H1 (cell line): ENCODE data around the gene MZT2A. TPM values are rescaled to one million over a fixed set of nuclear protein-coding genes. Genes with fewer than 3 reads are reported as not detected.
A peak's percentile ranks its signal among the peaks of the same experiment; 100 is the strongest.
"Not testable (repeated sequence)": the region's sequence is repeated elsewhere in the genome, so short reads cannot be mapped to it uniquely, and the experiment has no call there.

ENCODE experiments used
- CTCF ChIA-PET: fragments of 300-600 bp; sonication (Branson Sonifier 250); formaldehyde crosslinking; loops from one replicate; lab custom pipeline; 2021; ENCODE audit not compliant: partially characterized antibody; lab: Charles Lee
- POLR2A ChIA-PET: fragments of 300-600 bp; sonication (Branson Sonifier 250); formaldehyde crosslinking; loops from one replicate; lab custom pipeline; 2021; ENCODE audit warnings: inconsistent platforms; ENCODE audit not compliant: partially characterized antibody; lab: Charles Lee
- DNase-seq, 2 experiments: peaks; one replicate each; pipeline versions ENCODE4 v3.0.0 to v3.0.0-alpha.2; 2010 to 2022; ENCODE audit warnings: low spot score in 2 of 2, low read depth in 1 of 2, mixed read lengths in 1 of 2
- FAIRE-seq: peaks from 2 replicates; lab custom pipeline; 2011; peaks lifted over from hg19 to GRCh38; lab: Jason Lieb, UNC
- H2AFZ ChIP-seq: 2 replicates; pipeline ENCODE4 v1.8.1; 2012; ENCODE audit warnings: low read length, inconsistent platforms
- H2AK5ac ChIP-seq: 2 replicates; pipeline ENCODE4 v1.6.1; 2013; ENCODE audit warnings: low read depth, low read length
- H2BK120ac ChIP-seq: replicated peaks from 2 replicates; pipeline ENCODE3; 2013; ENCODE audit warnings: low read depth, low read length, inconsistent platforms
- H2BK12ac ChIP-seq: 2 replicates; pipeline ENCODE4 v1.6.1; 2013; ENCODE audit warnings: low read depth, low read length
- H2BK15ac ChIP-seq: 2 replicates; pipeline ENCODE4 v1.6.1; 2013; ENCODE audit warnings: low read length
- H2BK20ac ChIP-seq: 2 replicates; pipeline ENCODE4 v1.6.1; 2013; ENCODE audit warnings: low read length
- H2BK5ac ChIP-seq: 2 replicates; pipeline ENCODE4 v1.6.1; 2013; ENCODE audit warnings: low read depth, low read length
- H3K14ac ChIP-seq: 2 replicates; pipeline ENCODE4 v1.6.1; 2013; ENCODE audit warnings: inconsistent platforms; ENCODE audit not compliant: insufficient read length
- H3K18ac ChIP-seq: 2 replicates; pipeline ENCODE4 v1.6.1; 2013; ENCODE audit warnings: low read length; ENCODE audit errors: extremely low read depth
- H3K23ac ChIP-seq: 2 replicates; pipeline ENCODE4 v1.6.1; 2013; ENCODE audit warnings: inconsistent platforms; ENCODE audit not compliant: insufficient read length
- H3K23me2 ChIP-seq: 2 replicates; pipeline ENCODE4 v1.6.1; 2013; ENCODE audit warnings: low read depth, low read length
- H3K27ac ChIP-seq: 2 replicates; pipeline ENCODE4 v1.6.1; 2011; ENCODE audit warnings: low read depth, low read length, inconsistent platforms
- H3K27me3 ChIP-seq, 4 experiments: replicated peaks in 1 of 4; 1 replicate in 1 of 4; 2 replicates in 3 of 4; pipeline versions ENCODE4 v1.6.1 to v1.8.1; 2011 to 2013; ENCODE audit warnings: low read length in 3 of 4, mild to moderate bottlenecking in 3 of 4, inconsistent platforms in 2 of 4, mixed read lengths in 2 of 4, moderate library complexity in 1 of 4; ENCODE audit not compliant: control insufficient read depth in 3 of 4, insufficient read depth in 3 of 4; ENCODE audit errors: extremely low read depth in 1 of 4
- H3K36me3 ChIP-seq, 4 experiments: 2 replicates each; pipeline versions ENCODE4 v1.6.1 to v1.8.1; 2011 to 2013; ENCODE audit warnings: mild to moderate bottlenecking in 4 of 4, low read length in 3 of 4, moderate library complexity in 2 of 4, control low read depth in 1 of 4, inconsistent platforms in 1 of 4; ENCODE audit not compliant: insufficient read depth in 4 of 4, control insufficient read depth in 2 of 4
- H3K4ac ChIP-seq: replicated peaks from 2 replicates; pipeline ENCODE3; 2013; ENCODE audit warnings: low read length, low read depth, mixed read lengths, inconsistent platforms; ENCODE audit not compliant: insufficient read length
- H3K4me1 ChIP-seq, 4 experiments: replicated peaks in 1 of 4; 1 replicate in 1 of 4; 2 replicates in 3 of 4; pipeline versions ENCODE4 v1.6.1 to v1.8.1; 2011 to 2013; ENCODE audit warnings: low read length in 3 of 4, inconsistent platforms in 2 of 4, mixed read lengths in 1 of 4; ENCODE audit not compliant: insufficient read depth in 4 of 4, control insufficient read depth in 3 of 4
- H3K4me2 ChIP-seq, 2 experiments: 2 replicates each; pipeline versions ENCODE4 v1.6.1 to v1.8.1; 2011 to 2013; ENCODE audit warnings: low read depth in 2 of 2, low read length in 2 of 2, control low read depth in 1 of 2, inconsistent platforms in 1 of 2, mild to moderate bottlenecking in 1 of 2; ENCODE audit not compliant: insufficient read depth in 1 of 2
- H3K4me3 ChIP-seq, 4 experiments: fragments of 200-600, 300-600 bp in 1 of 4; sonication (generic), shearing (Covaris generic), sonication (Bioruptor Twin) in 1 of 4; 2 replicates each; pipeline versions ENCODE4 v1.5.1 to v1.8.1; 2011 to 2016; ENCODE audit warnings: low read length in 4 of 4, low read depth in 3 of 4, control low read depth in 2 of 4, inconsistent platforms in 2 of 4, mild to moderate bottlenecking in 2 of 4, mixed read lengths in 1 of 4, moderate library complexity in 1 of 4; ENCODE audit not compliant: insufficient read depth in 2 of 4; ENCODE audit errors: extremely low read depth in 1 of 4
- H3K56ac ChIP-seq: replicated peaks from 2 replicates; pipeline ENCODE3; 2013; ENCODE audit warnings: low read depth, mild to moderate bottlenecking, mixed read lengths, low read length, inconsistent platforms; ENCODE audit not compliant: insufficient read length
- H3K79me1 ChIP-seq: 2 replicates; pipeline ENCODE4 v1.6.1; 2013; ENCODE audit warnings: low read depth, low read length, control low read depth
- H3K79me2 ChIP-seq, 2 experiments: 2 replicates each; pipeline versions ENCODE4 v1.6.1 to v1.8.1; 2012 to 2013; ENCODE audit warnings: low read length in 2 of 2, mild to moderate bottlenecking in 2 of 2, inconsistent platforms in 1 of 2; ENCODE audit not compliant: insufficient read depth in 2 of 2, control insufficient read depth in 1 of 2
- H3K9ac ChIP-seq, 4 experiments: replicated peaks in 1 of 4; 1 replicate in 1 of 4; 2 replicates in 3 of 4; pipeline versions ENCODE4 v1.6.1 to v1.8.1; 2011 to 2013; ENCODE audit warnings: low read depth in 3 of 4, low read length in 3 of 4, control low read depth in 2 of 4, mild to moderate bottlenecking in 2 of 4, moderate library complexity in 2 of 4, inconsistent platforms in 1 of 4; ENCODE audit errors: extremely low read depth in 1 of 4
- H3K9me3 ChIP-seq, 2 experiments: 2 replicates each; pipeline versions ENCODE4 v1.6.1 to v1.8.1; 2012 to 2013; ENCODE audit warnings: mild to moderate bottlenecking in 2 of 2, moderate library complexity in 2 of 2, control low read depth in 1 of 2, inconsistent platforms in 1 of 2, low read depth in 1 of 2, low read length in 1 of 2, mixed read lengths in 1 of 2; ENCODE audit not compliant: insufficient read depth in 2 of 2
- H4K20me1 ChIP-seq, 2 experiments: replicated peaks in 1 of 2; 2 replicates each; pipeline versions ENCODE3 to v1.8.1; 2011 to 2013; ENCODE audit warnings: inconsistent platforms in 2 of 2, low read length in 2 of 2, mild to moderate bottlenecking in 1 of 2; ENCODE audit not compliant: insufficient read depth in 2 of 2, control insufficient read depth in 1 of 2
- H4K5ac ChIP-seq: 2 replicates; pipeline ENCODE4 v1.6.1; 2013; ENCODE audit warnings: low read length, low read depth, mixed read lengths, inconsistent platforms; ENCODE audit not compliant: insufficient read length
- H4K8ac ChIP-seq: 2 replicates; pipeline ENCODE4 v1.8.0; 2013; ENCODE audit warnings: mild to moderate bottlenecking, moderate library complexity, low read length, inconsistent platforms; ENCODE audit not compliant: insufficient read depth; ENCODE audit errors: extremely low read depth
- H4K91ac ChIP-seq: replicated peaks from 2 replicates; pipeline ENCODE3; 2013; ENCODE audit warnings: low read length, mixed read lengths, inconsistent platforms; ENCODE audit not compliant: insufficient read length
- whole genome bisulfite sequencing, 2 experiments: shearing (Covaris generic) in 1 of 2; methylation state at CpG; one replicate each; pipeline versions ENCODE4 v1.1.6 to v1.1.7; 2013 to 2015; ENCODE audit warnings: low lambda C conversion rate in 2 of 2, mixed read lengths in 2 of 2, inconsistent platforms in 1 of 2, low coverage in 1 of 2, missing lambda C conversion rate in 1 of 2; ENCODE audit not compliant: insufficient replicate concordance in 2 of 2, insufficient coverage in 1 of 2, insufficient read length in 1 of 2; ENCODE audit errors: extremely low coverage in 1 of 2, missing lambda C conversion rate in 1 of 2; 5-methylcytosine and 5-hydroxymethylcytosine counted together
- polyA plus RNA-seq, 7 experiments: library from polyadenylated mRNA; depleted of rRNA in 3 of 7; stranded (reverse) in 5 of 7; unstranded in 2 of 7; fragments of >200 nt in 5 of 7; fragments of 200-250 nt in 2 of 7; gene quantifications; 1 replicate in 5 of 7; 2 replicates in 1 of 7; 4 replicates in 1 of 7; pipeline versions ENCODE4 v1.2.1 to v1.2.3, GENCODE V29; 2011 to 2013; ENCODE audit warnings: missing spikeins in 2 of 7, mixed read lengths in 2 of 7
- total RNA-seq: library from RNA; stranded (reverse); fragmentation: NEBNext Ultra II Directional; extraction: Animal tissue kit (Norgen Biotek cat#: 25700); gene quantifications from 2 replicates; pipeline ENCODE4 v1.2.1, GENCODE V29; 2021

The MZT2A gene
- total and polyA plus RNA-seq, 2 of the 8 experiments (the other 6 are each of a cell fraction or from before 2014, with no cell fraction given), result 116 to 120 TPM

DNA sequence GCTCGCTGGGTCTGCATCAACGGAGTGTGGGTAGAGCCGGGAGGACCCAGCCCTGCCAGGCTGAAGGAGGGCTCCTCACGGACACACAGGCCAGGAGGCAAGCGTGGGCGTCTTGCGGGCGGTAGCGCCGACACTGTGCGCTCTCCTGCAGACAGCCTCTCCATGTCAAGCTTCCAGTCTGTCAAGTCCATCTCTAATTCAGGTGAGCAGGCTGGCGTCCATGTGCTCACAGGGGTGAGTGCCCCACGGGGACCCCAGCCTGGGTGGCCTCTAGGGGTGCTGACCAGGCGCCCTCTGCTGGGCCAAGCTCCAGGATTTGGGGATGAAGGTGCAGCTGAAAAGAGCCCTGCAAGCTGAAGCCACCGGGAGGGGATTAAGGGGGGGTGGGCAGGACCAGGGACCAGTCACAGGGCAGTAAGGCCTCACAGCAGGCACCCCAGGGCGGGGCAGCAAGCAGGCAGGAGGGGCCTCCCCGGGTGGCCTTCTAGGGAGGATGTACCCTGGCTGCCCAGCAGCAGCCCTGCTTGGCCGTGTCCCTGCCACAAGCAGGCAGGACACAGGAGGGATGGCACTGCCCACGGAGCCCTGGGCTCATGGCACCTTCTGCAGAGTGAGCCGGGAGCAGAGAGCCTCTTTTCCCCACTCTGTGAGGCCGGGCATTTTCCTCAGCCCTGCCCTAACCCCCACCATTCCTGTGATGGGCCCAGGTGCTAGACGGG, 38.6 kb upstream of the MZT2A start:
- H3K23me2 ChIP-seq, H3K9ac ChIP-seq, H3K23ac ChIP-seq, H3K4ac ChIP-seq, H2BK20ac ChIP-seq, FAIRE-seq, H3K79me1 ChIP-seq, H3K27me3 ChIP-seq, H3K4me2 ChIP-seq, H2AFZ ChIP-seq, H3K14ac ChIP-seq, H4K8ac ChIP-seq, H3K56ac ChIP-seq, H2BK12ac ChIP-seq, H3K79me2 ChIP-seq, H3K36me3 ChIP-seq, H4K91ac ChIP-seq, H3K4me3 ChIP-seq, H3K4me1 ChIP-seq, H2BK5ac ChIP-seq, H2AK5ac ChIP-seq, H3K18ac ChIP-seq, H4K20me1 ChIP-seq, H2BK120ac ChIP-seq, POLR2A ChIA-PET, H3K27ac ChIP-seq, H2BK15ac ChIP-seq, H3K9me3 ChIP-seq, CTCF ChIA-PET, H4K5ac ChIP-seq: not testable (repeated sequence)
- peak in 1 of 2 experiments; percentile 62 for DNase-seq
- WGBS, 2 experiments, result 88% methylated on average over 15 of the region's 22 CpGs; no CpG with 5 or more reads in 1 of the 2 experiments
